ENCODE measurements around the gene RGS3. TPM values are rescaled to one million over a fixed set of nuclear protein-coding genes. Genes with fewer than 3 reads are reported as not detected.

Gene RGS3
- total RNA-seq, 2 experiments from 2014 or later: 51.0 to 51.5 TPM

GRCh38 chr9:113567361-113568080 is 104.0 kb downstream of the RGS3 start:
- H3K4me1 Mint-ChIP-seq (ENCODE audit: low read depth): peaks cover 43% of the 10 kb centered on the region
- intact Hi-C loops (cut with micrococcal nuclease): no loop called here
- TF ChIP-seq CTCF (IDR thresholded peaks at IDR 0.05): no peak
- H3K9me3 Mint-ChIP-seq: no peaks in the 10 kb centered on the region
- DNase-seq (no peak), ATAC-seq (no peak)
- ChIA-PET CTCF (no interaction called here), POLR2A (no interaction called here)
- no peak overlapping the region for H3K27ac Mint-ChIP-seq
- no peaks in the 10 kb centered on the region for H3K27me3 Mint-ChIP-seq
- H3K4me3 Mint-ChIP-seq: no peak overlapping the region
- peaks cover 8% of the 10 kb centered on the region for H3K36me3 Mint-ChIP-seq (ENCODE audit: low read depth)

- Mint-ChIP-seq H3K27me3 (no peaks in the 10 kb centered on the region), H3K9me3 (no peaks in the 10 kb centered on the region), H3K27ac (no peak overlapping the region), H3K36me3 (ENCODE audit: low read depth) (peaks cover 8% of the 10 kb centered on the region), H3K4me1 (ENCODE audit: low read depth) (peaks cover 49% of the 10 kb centered on the region), H3K4me3 (no peak overlapping the region)
- DNase-seq: no peak
- ChIA-PET CTCF (no interaction called here), POLR2A (no interaction called here)
- no peak for TF ChIP-seq CTCF (IDR thresholded peaks at IDR 0.05)
- intact Hi-C loops (cut with micrococcal nuclease): no loop called here
- ATAC-seq: no peak
These were observed 104.5 kb downstream of the RGS3 start for GRCh38 chr9:113568081-113568435.

GRCh38 chr9:113568571-113569321 is 105.2 kb downstream of the RGS3 start:
- Mint-ChIP-seq H3K36me3 (ENCODE audit: low read depth) (peaks cover 8% of the 10 kb centered on the region), H3K27ac (peak overlapping the region; percentile 30), H3K4me3 (no peak overlapping the region), H3K27me3 (no peaks in the 10 kb centered on the region), H3K9me3 (no peaks in the 10 kb centered on the region), H3K4me1 (ENCODE audit: low read depth) (peaks cover 52% of the 10 kb centered on the region)
- intact Hi-C loops (cut with micrococcal nuclease): no loop called here
- ChIA-PET CTCF (interaction anchor here (1.8 kb wide), 2 partner anchors 22 to 87 kb away, joined by 4 to 8 read pairs; no protein-coding TSS in a partner anchor), POLR2A (interaction anchor here (1.7 to 2.1 kb wide), 2 partner anchors 9 to 11 kb away, joined by 6 to 7 read pairs; no protein-coding TSS in a partner anchor)
- no peak for TF ChIP-seq CTCF (IDR thresholded peaks at IDR 0.05)
- ATAC-seq: no peak
- DNase-seq: no peak

GRCh38 chr9:113569472-113570060 is 106.0 kb downstream of the RGS3 start:
- H3K4me3 Mint-ChIP-seq: no peak overlapping the region
- H3K4me1 Mint-ChIP-seq (ENCODE audit: low read depth): peaks cover 58% of the 10 kb centered on the region
- DNase-seq (no peak), ATAC-seq (no peak)
- ChIA-PET CTCF (interaction anchor here (1.8 to 2.0 kb wide), 3 partner anchors 22 to 88 kb away, joined by 4 to 8 read pairs (median 6); no protein-coding TSS in a partner anchor), POLR2A (interaction anchor here (1.7 to 2.1 kb wide), 2 partner anchors 10 kb away, joined by 6 to 7 read pairs; no protein-coding TSS in a partner anchor)
- H3K36me3 Mint-ChIP-seq (ENCODE audit: low read depth): peaks cover 8% of the 10 kb centered on the region
- H3K9me3 Mint-ChIP-seq: no peaks in the 10 kb centered on the region
- H3K27me3 Mint-ChIP-seq: no peaks in the 10 kb centered on the region
- TF ChIP-seq CTCF (IDR thresholded peaks at IDR 0.05): no peak
- H3K27ac Mint-ChIP-seq: peak overlapping the region; percentile 30
- intact Hi-C loops (cut with micrococcal nuclease): no loop called here

All from activated CD8-positive, alpha-beta T cell treated with anti-CD3 and anti-CD28 coated beads for 36 hours (primary cell).